GM23248 (cell line): Measurements from ENCODE around the gene DNAI1.

Experiments used
- EZH2 ChIP-seq: fragments of 200-600 bp; sonication (generic); IDR thresholded peaks from 2 replicates; pipeline ENCODE4 v1.6.1; 2018; ENCODE audit warnings: antibody characterized with exemption, mild to moderate bottlenecking; ENCODE audit not compliant: insufficient read depth, poor library complexity, severe bottlenecking
- EZH2phosphoT487 ChIP-seq: fragments of 200-600 bp; sonication (generic); IDR thresholded peaks from 2 replicates; pipeline ENCODE4 v1.6.1; 2018; ENCODE audit warnings: antibody characterized with exemption, moderate library complexity, mild to moderate bottlenecking, low read depth; ENCODE audit not compliant: insufficient read depth

DNA sequence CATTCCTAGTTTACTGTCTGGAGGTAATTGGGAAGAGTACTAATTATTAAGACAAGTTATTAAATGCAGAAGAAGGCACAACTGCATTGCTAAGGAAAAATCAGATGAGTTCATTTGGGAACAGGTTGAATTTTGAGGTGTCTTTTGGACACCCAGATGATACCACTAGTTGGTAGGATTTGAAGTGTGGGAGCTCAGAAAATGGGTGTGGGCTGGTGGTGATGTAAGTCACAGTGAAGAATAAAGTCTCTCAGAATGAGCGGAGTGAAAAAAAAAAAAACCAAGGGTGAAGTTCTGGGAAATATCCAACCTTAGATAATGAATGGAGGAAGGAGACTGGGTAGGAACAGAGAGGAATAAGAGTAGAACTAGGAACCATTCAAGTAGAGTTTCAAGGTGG is 46.3 kb upstream of the DNAI1 start:
- TF ChIP-seq EZH2phosphoT487 (no peak), EZH2 (no peak)
